Central memory CD8-positive, alpha-beta T cell (primary cell): ENCODE results near the gene SLC35F5.
"Not testable (repeated sequence)": the region's sequence is repeated elsewhere in the genome, so short reads cannot be mapped to it uniquely, and the experiment has no call there.

Source experiments
- ATAC-seq: fragments of 150-1000 bp; cut with Tn5 transposase; replicated peaks from 2 replicates; pipeline ENCODE4 v1.10.0; 2022; ENCODE audit warnings: mild to moderate bottlenecking, moderate FRiP score, moderate number of reproducible peaks; ENCODE audit not compliant: poor library complexity, severe bottlenecking; ENCODE audit errors: extremely low read depth
- DNase-seq, 2 donors: peaks; one replicate each; pipeline ENCODE4 v3.0.0; 2021; ENCODE audit warnings: low spot score in 2 of 2
- H3K27ac Mint-ChIP-seq: one replicate; pipeline ENCODE4 v1.8.0; 2022; ENCODE audit warnings: low read depth, mild to moderate bottlenecking, moderate library complexity, mixed read lengths
- H3K27me3 Mint-ChIP-seq: one replicate; pipeline ENCODE4 v1.8.0; 2022; ENCODE audit warnings: mixed read lengths
- H3K36me3 Mint-ChIP-seq: one replicate; pipeline ENCODE4 v1.8.0; 2022; ENCODE audit warnings: mild to moderate bottlenecking, moderate library complexity, mixed read lengths; ENCODE audit not compliant: insufficient read depth
- H3K4me1 Mint-ChIP-seq: one replicate; pipeline ENCODE4 v1.8.0; 2022; ENCODE audit warnings: mixed read lengths
- H3K4me3 Mint-ChIP-seq: one replicate; pipeline ENCODE4 v1.8.0; 2022; ENCODE audit warnings: mild to moderate bottlenecking, moderate library complexity, mixed read lengths
- H3K9me3 Mint-ChIP-seq: one replicate; pipeline ENCODE4 v1.8.0; 2022; ENCODE audit warnings: mixed read lengths

SLC35F5 gene

DNA sequence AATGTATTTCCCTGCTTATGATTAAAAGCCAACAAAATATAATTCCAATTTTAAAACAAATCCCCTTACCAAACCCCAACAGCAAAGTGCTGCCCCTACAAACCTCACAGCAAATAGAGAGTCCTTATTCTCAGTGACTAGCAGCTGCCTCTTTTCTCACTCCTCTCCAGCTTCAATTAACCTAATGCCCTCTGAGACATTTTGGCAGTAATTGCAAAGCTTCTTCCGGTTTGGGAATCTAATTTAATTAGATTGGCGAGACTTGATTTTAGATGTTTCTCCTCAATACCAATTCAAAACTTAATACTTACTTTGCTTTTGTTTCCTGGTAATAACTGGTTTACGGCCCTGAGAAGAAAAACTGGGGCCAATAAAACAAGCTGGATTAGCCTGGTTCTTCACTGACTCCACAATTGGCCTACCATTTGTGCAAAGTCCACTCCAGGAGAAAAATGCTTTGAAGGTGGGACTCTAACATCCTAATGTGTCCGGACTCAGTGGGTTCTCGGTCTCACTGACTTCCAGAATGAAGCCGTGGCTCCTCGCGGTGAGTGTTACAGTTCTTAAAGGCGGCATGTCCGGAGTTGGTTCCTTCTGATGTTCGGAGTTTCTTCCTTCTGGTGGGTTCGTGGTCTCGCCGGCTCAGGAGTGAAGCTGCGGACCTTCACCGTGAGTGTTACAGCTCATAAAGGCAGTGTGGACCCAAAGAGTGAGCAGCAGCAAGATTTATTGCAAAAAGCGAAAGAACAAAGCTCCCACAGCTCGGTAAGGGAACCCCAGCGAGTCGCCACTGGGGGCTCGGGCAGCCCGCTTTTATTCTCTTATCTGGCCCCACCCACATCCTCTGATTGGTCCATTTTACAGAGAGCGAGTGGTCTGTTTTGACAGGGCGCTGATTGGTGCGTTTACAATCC is 52.8 kb downstream of the SLC35F5 start:
- H3K4me1 Mint-ChIP-seq = peaks cover 20% of the 10 kb centered on the region
- no peaks in the 10 kb centered on the region for H3K36me3 Mint-ChIP-seq
- H3K27ac Mint-ChIP-seq = no peak overlapping the region
- no peaks in the 10 kb centered on the region for H3K9me3 Mint-ChIP-seq
- ATAC-seq (no peak), DNase-seq (no peak)
- H3K27me3 Mint-ChIP-seq = no peaks in the 10 kb centered on the region
- H3K4me3 Mint-ChIP-seq = no peak overlapping the region

DNA sequence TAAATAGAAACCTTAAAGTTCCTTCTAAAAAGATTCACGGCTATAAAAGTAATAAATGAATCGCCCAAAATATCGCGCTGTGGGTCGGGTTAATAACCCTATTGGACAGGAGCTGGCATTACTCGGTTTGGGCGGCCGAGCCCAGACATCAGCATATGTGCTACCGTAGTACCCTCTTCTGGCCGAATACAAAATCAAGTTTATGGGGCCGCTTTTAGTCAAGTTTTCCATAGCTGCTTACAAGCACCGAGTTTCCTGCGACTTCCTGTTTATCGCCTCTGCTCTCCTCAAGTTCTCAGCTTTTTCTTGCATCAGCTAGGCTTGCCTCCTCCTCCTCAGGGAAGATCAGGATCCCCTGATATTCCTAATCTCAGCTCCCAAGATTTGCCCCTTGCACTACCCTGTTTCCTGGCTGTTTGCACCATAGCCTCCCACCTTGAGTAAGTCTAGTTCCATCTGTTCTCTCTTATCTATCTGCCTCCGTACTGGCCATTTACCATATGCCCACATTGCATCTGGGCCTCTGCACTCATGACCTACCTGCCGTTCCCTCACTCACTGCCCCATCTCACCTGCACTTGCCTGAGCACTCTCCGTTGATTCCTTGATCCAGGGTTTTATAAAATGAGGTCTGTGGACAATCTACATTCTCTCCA is 56.1 kb downstream of the SLC35F5 start:
- H3K4me1 Mint-ChIP-seq = peaks cover 20% of the 10 kb centered on the region
- H3K36me3 Mint-ChIP-seq = no peaks in the 10 kb centered on the region
- H3K27ac Mint-ChIP-seq = peak overlapping the region; percentile 23
- no peaks in the 10 kb centered on the region for H3K27me3 Mint-ChIP-seq
- H3K9me3 Mint-ChIP-seq = no peaks in the 10 kb centered on the region
- ATAC-seq (peak; percentile 82), DNase-seq (peak in 1 of 2 donors; percentile 30)
- H3K4me3 Mint-ChIP-seq = peak overlapping the region; percentile 62

DNA sequence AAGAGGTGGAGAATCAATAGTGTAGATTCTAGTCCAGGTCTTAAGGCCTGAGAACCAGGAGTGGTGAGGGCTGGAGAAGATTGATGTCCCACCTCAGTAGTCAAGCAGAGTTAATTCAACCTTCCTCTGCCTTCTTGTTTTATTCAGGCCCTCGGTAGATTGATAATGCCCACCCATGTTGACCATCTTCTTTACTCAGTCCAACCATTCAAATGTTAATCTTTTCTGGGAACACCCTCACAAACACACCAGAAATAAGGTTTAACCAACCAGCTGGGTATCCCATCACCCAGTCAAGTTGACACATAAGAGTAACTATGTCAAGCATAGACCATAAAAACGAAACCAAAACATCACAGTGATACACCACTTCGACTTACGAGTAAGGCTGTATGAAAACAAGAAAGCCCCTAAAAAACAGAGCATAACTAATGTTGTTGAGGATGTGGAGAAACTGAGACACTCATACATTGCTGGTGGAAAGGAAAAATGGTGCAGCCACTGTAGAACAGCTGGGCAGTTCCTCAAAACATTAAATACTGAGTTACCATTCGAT is 57.5 kb downstream of the SLC35F5 start:
- H3K4me1 Mint-ChIP-seq = peaks cover 24% of the 10 kb centered on the region
- ATAC-seq = peak; percentile 55

DNA sequence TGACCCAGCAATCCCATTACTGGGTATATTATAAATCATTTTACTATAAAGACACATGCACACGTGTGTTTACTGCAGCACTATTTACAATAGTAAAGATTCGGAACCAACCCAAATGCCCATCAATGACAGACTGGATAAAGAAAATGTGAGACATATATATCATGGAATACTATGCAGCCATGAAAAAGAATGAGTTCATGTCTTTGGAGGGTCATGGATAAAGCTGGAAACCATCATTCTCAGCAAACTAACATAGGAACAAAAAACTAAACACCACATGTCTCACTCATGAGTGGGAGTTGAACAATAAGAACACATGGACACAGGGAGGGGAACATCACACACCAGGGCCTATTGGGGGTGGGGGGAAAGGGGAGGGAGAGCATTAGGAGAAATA is 58.2 kb downstream of the SLC35F5 start:
- not testable (repeated sequence) for H3K4me3 Mint-ChIP-seq, H3K27me3 Mint-ChIP-seq, DNase-seq, H3K27ac Mint-ChIP-seq, H3K9me3 Mint-ChIP-seq, H3K36me3 Mint-ChIP-seq, ATAC-seq
- peaks cover 32% of the 10 kb centered on the region for H3K4me1 Mint-ChIP-seq

More for the DNA sequence above, 57.5 kb downstream of the SLC35F5 start:
- no peaks in the 10 kb centered on the region for H3K9me3 Mint-ChIP-seq
- H3K36me3 Mint-ChIP-seq = no peaks in the 10 kb centered on the region
- peak overlapping the region; percentile 62 for H3K4me3 Mint-ChIP-seq
- H3K27ac Mint-ChIP-seq = peak overlapping the region; percentile 26
- no peaks in the 10 kb centered on the region for H3K27me3 Mint-ChIP-seq
- no peak for DNase-seq

DNA sequence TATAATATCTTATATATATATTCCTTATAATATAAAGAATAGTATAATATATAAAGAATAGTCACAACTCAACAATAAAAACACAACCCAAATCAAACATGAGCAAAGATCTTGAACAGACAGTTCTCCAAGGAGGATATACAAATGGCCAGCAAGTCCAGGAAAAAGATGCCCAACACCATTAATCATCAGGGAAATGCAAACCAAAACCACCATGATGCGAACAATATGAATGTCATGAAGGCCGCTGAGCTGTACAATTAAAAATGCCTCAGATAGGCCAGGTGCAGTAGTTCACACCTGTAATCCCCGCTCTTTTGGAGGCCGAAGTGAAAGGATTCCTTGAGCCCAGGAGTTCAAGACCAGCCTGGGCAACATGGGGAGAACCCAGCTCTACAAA is 58.9 kb downstream of the SLC35F5 start:
- no peaks in the 10 kb centered on the region for H3K36me3 Mint-ChIP-seq
- no peaks in the 10 kb centered on the region for H3K9me3 Mint-ChIP-seq
- peaks cover 39% of the 10 kb centered on the region for H3K4me1 Mint-ChIP-seq
- no peak overlapping the region for H3K27ac Mint-ChIP-seq
- DNase-seq = no peak
- ATAC-seq = no peak
- no peak overlapping the region for H3K4me3 Mint-ChIP-seq
- H3K27me3 Mint-ChIP-seq = no peaks in the 10 kb centered on the region

DNA sequence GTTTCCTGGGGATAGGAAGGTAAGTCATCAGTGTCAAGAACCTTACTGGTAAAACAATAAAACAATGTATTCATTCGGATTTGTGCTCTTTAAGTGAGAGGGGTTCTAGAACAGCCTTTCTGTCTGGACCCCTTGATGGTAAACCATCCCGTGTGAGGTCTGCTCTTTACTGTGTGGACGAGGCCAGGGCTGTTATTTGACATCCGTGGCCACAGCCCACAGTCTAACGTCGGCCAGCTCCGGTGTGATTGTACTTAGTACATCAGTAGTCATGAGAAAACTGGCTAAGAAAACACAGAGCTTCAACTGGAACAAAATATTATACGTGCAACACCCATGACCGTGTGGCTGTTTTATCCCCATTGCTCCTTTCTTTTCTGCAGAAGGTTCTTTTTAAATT is 62.0 kb downstream of the SLC35F5 start:
- ATAC-seq (no peak), DNase-seq (no peak)
- Mint-ChIP-seq H3K27me3 (no peaks in the 10 kb centered on the region), H3K4me1 (peaks cover 27% of the 10 kb centered on the region), H3K36me3 (no peaks in the 10 kb centered on the region), H3K27ac (no peak overlapping the region), H3K9me3 (no peaks in the 10 kb centered on the region), H3K4me3 (peak overlapping the region; percentile 71)

DNA sequence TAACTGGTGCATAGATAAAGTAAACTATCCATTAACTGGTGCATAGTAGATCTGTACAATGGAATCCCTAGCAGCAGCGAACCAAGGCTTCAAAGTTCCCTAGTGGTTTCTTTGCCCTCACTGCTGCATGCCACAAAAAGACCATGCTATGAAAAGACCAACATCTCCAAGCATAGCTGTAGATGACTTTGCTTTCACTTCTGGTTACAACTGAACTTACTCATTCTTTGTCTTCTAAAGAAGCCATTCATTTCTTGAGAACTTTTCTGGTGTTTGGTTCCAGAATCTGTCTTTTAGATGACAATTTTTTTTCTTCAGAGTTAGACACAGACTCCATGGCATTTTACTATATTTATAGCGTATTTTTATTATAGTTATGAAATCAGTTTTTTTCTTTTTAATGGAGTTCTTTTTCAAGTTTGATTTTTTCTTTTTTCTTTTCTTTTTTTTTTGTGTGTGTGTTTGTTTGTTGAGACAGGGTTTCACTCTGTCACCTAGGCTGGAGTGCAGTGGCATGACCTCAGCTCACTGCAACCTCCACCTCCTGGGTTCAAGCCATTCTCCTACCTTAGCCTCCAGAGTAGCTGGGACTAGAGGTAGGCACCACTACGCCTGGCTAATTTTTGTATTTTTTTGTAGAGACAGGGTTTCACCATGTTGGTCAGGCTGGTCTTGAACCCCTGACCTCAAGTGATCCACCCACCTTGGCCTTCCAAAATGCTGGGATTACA is 63.6 kb downstream of the SLC35F5 start:
- Mint-ChIP-seq H3K36me3 (no peaks in the 10 kb centered on the region), H3K9me3 (no peaks in the 10 kb centered on the region), H3K27me3 (no peaks in the 10 kb centered on the region), H3K27ac (peak overlapping the region; percentile 67), H3K4me1 (peaks cover 20% of the 10 kb centered on the region), H3K4me3 (peak overlapping the region; percentile 71)
- DNase-seq = no peak
- peak; percentile 80 for ATAC-seq

DNA sequence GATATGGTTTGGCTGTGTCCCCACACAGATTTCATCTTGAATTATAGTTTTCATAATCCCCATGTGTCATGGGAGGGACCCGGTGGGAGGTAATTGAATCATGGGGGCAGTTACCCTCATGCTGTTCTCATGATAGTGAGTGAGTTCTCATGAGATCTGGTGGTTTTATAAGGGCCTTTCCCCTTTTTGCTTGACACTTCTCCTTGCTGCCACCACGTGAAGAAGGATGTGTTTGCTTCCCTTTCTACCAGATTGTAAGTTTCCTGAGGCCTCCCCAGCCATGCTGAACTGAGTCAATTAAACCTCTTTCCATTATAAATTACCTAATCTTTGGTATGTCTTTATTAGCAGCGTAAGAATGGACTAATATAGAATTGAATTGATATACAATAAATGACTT is 65.6 kb downstream of the SLC35F5 start:
- not testable (repeated sequence) for H3K4me3 Mint-ChIP-seq, DNase-seq, ATAC-seq, H3K27ac Mint-ChIP-seq, H3K27me3 Mint-ChIP-seq, H3K36me3 Mint-ChIP-seq, H3K9me3 Mint-ChIP-seq
- H3K4me1 Mint-ChIP-seq = peaks cover 20% of the 10 kb centered on the region

DNA sequence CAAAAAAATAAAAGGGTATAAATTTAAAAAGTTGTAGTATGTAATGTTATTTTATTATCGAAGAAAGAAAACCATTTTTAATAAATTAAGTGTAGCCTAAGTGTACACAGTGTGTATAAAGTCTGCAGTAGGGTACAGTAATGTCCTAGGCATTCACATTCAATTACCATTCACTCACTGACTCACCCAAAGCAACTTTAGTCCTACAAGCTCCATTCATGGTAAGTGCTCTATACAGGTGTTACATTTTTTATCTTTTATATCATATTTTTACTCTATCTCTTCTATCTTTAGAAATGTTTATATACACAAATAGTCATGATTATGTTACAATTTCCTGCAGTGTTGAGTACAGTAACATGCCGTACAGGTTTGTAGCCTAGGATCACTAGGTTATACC is 69.9 kb downstream of the SLC35F5 start:
- Mint-ChIP-seq H3K4me1 (no peaks in the 10 kb centered on the region), H3K36me3 (no peaks in the 10 kb centered on the region), H3K27me3 (no peaks in the 10 kb centered on the region), H3K4me3 (no peak overlapping the region), H3K9me3 (no peaks in the 10 kb centered on the region), H3K27ac (no peak overlapping the region)
- no peak for DNase-seq
- no peak for ATAC-seq

DNA sequence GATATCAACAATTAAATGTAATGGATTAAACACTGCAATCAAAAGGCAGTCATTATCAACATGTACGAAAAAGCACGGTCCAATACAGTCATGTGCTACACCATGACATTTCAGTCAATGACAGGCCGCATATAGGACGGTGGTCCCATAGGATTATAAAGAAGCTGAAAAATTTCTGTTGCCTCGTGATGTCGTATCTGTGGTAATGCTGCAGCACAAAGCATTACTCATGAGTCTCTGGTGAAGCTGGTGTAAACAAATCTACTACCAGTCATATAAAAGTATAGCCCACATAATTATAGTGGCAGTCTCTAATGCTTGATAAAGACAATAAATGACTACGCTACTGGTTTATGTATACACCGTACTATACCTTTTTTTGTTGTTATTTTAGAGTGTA is 71.0 kb downstream of the SLC35F5 start:
- Mint-ChIP-seq H3K9me3 (no peaks in the 10 kb centered on the region), H3K4me1 (no peaks in the 10 kb centered on the region), H3K27me3 (no peaks in the 10 kb centered on the region), H3K27ac (no peak overlapping the region), H3K4me3 (no peak overlapping the region), H3K36me3 (no peaks in the 10 kb centered on the region)
- no peak for DNase-seq
- ATAC-seq = no peak

DNA sequence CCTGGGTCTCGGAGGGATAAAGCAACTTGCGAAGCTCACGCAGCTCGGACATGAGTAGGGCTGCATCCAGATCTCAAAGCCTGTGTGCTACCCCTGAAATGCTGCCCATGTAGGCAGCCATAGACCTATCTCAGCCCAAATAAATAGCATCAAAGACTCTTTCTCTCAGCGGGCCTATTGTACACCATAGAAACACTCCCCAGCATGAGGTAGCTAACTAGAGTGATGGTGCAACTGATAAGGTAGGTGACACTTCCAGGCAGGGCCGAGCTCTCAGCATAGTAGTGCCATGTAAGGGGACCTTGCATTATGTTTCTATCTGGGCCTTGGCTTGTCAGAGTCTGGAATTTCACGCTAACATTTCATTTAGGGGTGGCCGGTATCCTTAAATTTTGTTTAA is 77.0 kb downstream of the SLC35F5 start:
- Mint-ChIP-seq H3K36me3 (no peaks in the 10 kb centered on the region), H3K4me1 (peaks cover 11% of the 10 kb centered on the region), H3K27me3 (no peaks in the 10 kb centered on the region), H3K9me3 (no peaks in the 10 kb centered on the region), H3K4me3 (no peak overlapping the region), H3K27ac (no peak overlapping the region)
- no peak for DNase-seq
- ATAC-seq = peak; percentile 99

DNA sequence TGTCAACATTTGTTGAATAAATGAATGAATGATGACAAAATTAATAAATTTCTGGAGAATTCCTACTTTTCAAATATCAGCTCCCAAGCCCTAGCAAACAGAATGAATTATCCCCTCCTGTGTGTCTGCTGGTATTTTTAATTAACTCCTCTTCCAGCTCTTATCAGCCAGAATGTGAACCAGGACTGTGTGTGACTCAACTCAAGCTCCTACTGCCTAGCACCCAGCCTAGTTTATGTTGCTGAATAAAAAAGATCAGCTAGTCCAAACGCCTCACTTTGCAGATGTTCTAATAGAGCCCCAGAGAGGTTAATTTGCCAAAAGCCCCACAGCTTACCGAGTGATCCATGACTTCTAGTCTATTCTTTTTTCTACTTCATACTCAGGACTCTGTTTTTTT is 79.1 kb downstream of the SLC35F5 start:
- H3K36me3 Mint-ChIP-seq = no peaks in the 10 kb centered on the region
- no peaks in the 10 kb centered on the region for H3K27me3 Mint-ChIP-seq
- no peak overlapping the region for H3K27ac Mint-ChIP-seq
- H3K4me3 Mint-ChIP-seq = no peak overlapping the region
- ATAC-seq (no peak), DNase-seq (no peak)
- H3K9me3 Mint-ChIP-seq = no peaks in the 10 kb centered on the region
- peaks cover 11% of the 10 kb centered on the region for H3K4me1 Mint-ChIP-seq
